ENCODE measurements around the gene VMP1.

The VMP1 gene

DNA sequence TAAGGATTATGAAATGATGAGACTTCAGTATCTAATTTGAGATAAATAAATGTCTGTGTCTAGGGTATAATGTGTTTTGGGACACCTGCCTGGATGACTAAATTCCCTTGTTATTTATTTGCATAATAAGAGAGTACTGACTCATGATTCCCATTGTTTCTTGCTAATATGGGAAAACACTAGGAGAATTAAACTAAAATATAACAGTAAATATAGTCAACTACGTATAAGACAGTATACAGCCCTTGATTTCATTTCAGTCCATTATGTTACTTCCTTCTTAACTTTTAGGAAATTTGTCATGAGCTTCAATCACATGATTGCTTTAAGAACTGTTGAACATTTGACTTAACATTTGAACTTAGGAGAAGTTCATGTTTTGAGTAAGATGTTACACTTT lies 62.4 kb downstream of the VMP1 start:
- Histone ChIP-seq H3K4me3 (replicated peaks; ENCODE audit: low read depth, low read length) (no peak overlapping the region), H3K36me3 (ENCODE audit: control insufficient read depth, insufficient read depth, low read length) (peaks cover 3% of the 10 kb centered on the region; the same call in 1 of the 2 replicates), H3K27me3 (replicated peaks; ENCODE audit: control insufficient read depth, insufficient read depth, low read length) (no peaks in the 10 kb centered on the region)
- TF ChIP-seq, protein P1, sequence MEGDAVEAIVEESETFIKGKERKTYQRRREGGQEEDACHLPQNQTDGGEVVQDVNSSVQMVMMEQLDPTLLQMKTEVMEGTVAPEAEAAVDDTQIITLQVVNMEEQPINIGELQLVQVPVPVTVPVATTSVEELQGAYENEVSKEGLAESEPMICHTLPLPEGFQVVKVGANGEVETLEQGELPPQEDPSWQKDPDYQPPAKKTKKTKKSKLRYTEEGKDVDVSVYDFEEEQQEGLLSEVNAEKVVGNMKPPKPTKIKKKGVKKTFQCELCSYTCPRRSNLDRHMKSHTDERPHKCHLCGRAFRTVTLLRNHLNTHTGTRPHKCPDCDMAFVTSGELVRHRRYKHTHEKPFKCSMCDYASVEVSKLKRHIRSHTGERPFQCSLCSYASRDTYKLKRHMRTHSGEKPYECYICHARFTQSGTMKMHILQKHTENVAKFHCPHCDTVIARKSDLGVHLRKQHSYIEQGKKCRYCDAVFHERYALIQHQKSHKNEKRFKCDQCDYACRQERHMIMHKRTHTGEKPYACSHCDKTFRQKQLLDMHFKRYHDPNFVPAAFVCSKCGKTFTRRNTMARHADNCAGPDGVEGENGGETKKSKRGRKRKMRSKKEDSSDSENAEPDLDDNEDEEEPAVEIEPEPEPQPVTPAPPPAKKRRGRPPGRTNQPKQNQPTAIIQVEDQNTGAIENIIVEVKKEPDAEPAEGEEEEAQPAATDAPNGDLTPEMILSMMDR (IDR thresholded peaks at IDR 0.05; ENCODE audit: insufficient read depth, low read length, poor library complexity, severe bottlenecking), result no peak
- DNase-seq (ENCODE audit: extremely low read depth, insufficient read length), result no peak

GRCh38 chr17:59771093-59771492 lies 63.6 kb downstream of the VMP1 start:
- Histone ChIP-seq H3K36me3 (ENCODE audit: control insufficient read depth, insufficient read depth, low read length) (peaks cover 5% of the 10 kb centered on the region; the same call in 1 of the 2 replicates), H3K27me3 (replicated peaks; ENCODE audit: control insufficient read depth, insufficient read depth, low read length) (no peaks in the 10 kb centered on the region), H3K4me3 (replicated peaks; ENCODE audit: low read depth, low read length) (no peak overlapping the region)
- TF ChIP-seq, protein P1 (IDR thresholded peaks at IDR 0.05; ENCODE audit: insufficient read depth, low read length, poor library complexity, severe bottlenecking), result no peak
- DNase-seq (ENCODE audit: extremely low read depth, insufficient read length), result no peak

GRCh38 chr17:59775786-59776350 lies 68.4 kb downstream of the VMP1 start:
- no peak for DNase-seq (ENCODE audit: extremely low read depth, insufficient read length)
- TF ChIP-seq, protein P1 (IDR thresholded peaks at IDR 0.05; ENCODE audit: insufficient read depth, low read length, poor library complexity, severe bottlenecking), result no peak
- Histone ChIP-seq H3K4me3 (replicated peaks; ENCODE audit: low read depth, low read length) (no peak overlapping the region), H3K27me3 (replicated peaks; ENCODE audit: control insufficient read depth, insufficient read depth, low read length) (no peaks in the 10 kb centered on the region), H3K36me3 (ENCODE audit: control insufficient read depth, insufficient read depth, low read length) (peaks cover 5% of the 10 kb centered on the region; the same call in 1 of the 2 replicates)

DNA sequence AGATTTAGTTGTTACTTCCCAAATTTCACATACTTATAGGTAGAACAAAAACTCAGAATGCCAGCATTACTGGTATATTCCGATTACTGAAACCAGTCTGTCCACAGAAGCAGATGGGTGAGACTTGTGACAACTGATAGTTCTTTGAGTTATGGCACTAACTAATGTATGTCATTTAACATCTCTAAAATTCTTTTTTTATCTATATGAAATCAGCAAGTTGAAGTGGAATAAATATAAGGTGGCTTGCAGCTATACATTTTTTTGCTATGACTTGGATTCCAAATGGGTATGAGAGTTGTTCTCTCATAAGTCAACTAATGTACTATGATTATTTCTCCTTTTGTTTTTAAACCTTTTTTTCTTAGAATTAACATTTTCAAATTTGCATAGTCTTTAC lies 69.1 kb downstream of the VMP1 start:
- Histone ChIP-seq H3K36me3 (ENCODE audit: control insufficient read depth, insufficient read depth, low read length) (peaks cover 5% of the 10 kb centered on the region; the same call in 1 of the 2 replicates), H3K4me3 (replicated peaks; ENCODE audit: low read depth, low read length) (no peak overlapping the region), H3K27me3 (replicated peaks; ENCODE audit: control insufficient read depth, insufficient read depth, low read length) (no peaks in the 10 kb centered on the region)
- no peak for DNase-seq (ENCODE audit: extremely low read depth, insufficient read length)
- TF ChIP-seq, protein P1 (IDR thresholded peaks at IDR 0.05; ENCODE audit: insufficient read depth, low read length, poor library complexity, severe bottlenecking), result no peak

DNA sequence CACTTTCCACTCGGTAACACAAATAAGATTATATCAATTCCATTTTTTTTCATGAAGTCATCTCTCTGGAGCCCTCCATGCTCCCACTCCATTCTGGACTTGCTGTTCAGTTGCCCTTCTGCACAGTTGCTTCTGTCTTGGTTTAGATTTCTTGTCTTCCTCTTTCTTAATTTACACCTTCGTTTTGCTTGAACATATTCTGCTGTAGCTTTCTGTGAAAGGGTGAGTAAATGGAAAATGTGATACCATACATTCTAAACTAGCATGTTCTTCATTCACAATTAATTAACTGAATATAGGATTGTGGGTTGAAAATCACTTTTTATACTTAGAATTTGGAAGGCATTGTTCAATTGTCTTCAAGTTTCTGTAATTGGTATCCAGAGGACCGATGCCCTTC lies 69.6 kb downstream of the VMP1 start:
- TF ChIP-seq, protein P1 (IDR thresholded peaks at IDR 0.05; ENCODE audit: insufficient read depth, low read length, poor library complexity, severe bottlenecking), result no peak
- Histone ChIP-seq H3K36me3 (ENCODE audit: control insufficient read depth, insufficient read depth, low read length) (peaks cover 5% of the 10 kb centered on the region; the same call in 1 of the 2 replicates), H3K4me3 (replicated peaks; ENCODE audit: low read depth, low read length) (no peak overlapping the region), H3K27me3 (replicated peaks; ENCODE audit: control insufficient read depth, insufficient read depth, low read length) (no peaks in the 10 kb centered on the region)
- no peak for DNase-seq (ENCODE audit: extremely low read depth, insufficient read length)

DNA sequence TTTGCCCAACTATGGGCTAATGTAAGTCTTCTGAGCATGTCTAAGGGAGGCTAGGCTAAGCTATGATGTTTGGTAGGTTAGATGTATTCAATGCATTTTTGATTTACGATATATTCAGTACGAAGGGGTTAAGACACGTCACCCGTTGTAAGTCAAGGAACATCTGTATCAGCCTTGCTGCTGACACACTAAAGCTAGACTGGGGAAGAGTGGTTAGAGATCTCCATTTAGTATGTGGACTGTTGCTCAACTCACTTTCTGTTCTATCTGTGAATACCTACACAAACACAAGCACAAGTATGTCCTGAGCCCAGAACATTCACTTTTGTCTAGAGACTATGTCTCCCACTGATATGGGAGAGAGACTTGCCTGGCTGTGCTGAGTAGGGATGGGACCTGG lies 71.5 kb downstream of the VMP1 start:
- no peak for DNase-seq (ENCODE audit: extremely low read depth, insufficient read length)
- Histone ChIP-seq H3K4me3 (replicated peaks; ENCODE audit: low read depth, low read length) (no peak overlapping the region), H3K36me3 (ENCODE audit: control insufficient read depth, insufficient read depth, low read length) (peaks cover 5% of the 10 kb centered on the region; the same call in 1 of the 2 replicates), H3K27me3 (replicated peaks; ENCODE audit: control insufficient read depth, insufficient read depth, low read length) (no peaks in the 10 kb centered on the region)
- TF ChIP-seq, protein P1 (IDR thresholded peaks at IDR 0.05; ENCODE audit: insufficient read depth, low read length, poor library complexity, severe bottlenecking), result no peak
